ENCODE data around the gene PITX3.

DNA sequence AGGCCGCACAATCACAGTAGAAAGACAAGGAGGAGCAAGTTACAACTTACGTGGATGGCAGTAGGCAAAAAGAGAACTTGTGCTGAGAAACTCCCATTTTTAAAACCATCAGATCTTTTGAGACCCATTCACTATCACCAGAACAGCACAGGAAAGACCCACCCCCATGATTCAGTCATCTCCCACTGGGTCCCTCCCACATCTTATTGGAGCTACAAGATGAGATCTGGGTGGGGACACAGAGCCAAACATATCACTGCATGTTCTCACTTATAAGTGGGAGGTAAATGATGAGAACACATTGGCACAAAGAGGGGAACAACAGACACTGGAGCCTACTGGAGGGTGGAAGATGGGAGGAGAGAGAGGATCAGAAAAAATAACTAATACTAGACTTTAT, 56.7 kb downstream of the PITX3 start:
- TF ChIP-seq, protein P1, sequence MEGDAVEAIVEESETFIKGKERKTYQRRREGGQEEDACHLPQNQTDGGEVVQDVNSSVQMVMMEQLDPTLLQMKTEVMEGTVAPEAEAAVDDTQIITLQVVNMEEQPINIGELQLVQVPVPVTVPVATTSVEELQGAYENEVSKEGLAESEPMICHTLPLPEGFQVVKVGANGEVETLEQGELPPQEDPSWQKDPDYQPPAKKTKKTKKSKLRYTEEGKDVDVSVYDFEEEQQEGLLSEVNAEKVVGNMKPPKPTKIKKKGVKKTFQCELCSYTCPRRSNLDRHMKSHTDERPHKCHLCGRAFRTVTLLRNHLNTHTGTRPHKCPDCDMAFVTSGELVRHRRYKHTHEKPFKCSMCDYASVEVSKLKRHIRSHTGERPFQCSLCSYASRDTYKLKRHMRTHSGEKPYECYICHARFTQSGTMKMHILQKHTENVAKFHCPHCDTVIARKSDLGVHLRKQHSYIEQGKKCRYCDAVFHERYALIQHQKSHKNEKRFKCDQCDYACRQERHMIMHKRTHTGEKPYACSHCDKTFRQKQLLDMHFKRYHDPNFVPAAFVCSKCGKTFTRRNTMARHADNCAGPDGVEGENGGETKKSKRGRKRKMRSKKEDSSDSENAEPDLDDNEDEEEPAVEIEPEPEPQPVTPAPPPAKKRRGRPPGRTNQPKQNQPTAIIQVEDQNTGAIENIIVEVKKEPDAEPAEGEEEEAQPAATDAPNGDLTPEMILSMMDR (IDR thresholded peaks at IDR 0.05; ENCODE audit: low read length): no peak
- no peak for TF ChIP-seq EZH2 (IDR thresholded peaks at IDR 0.05; ENCODE audit: borderline replicate concordance, low read length)
